ENCODE data around the gene TENM4.

TENM4 gene

GRCh38 chr11:78973876-78974275 is 467.0 kb downstream of the TENM4 start:
- TF ChIP-seq CREB1 (IDR thresholded peaks at IDR 0.05; ENCODE audit: low read depth) = no peak
- no peak for TF ChIP-seq EP300 (IDR thresholded peaks at IDR 0.05; ENCODE audit: borderline replicate concordance)

GRCh38 chr11:78972590-78972989 is 468.2 kb downstream of the TENM4 start:
- no peak for TF ChIP-seq CEBPB (IDR thresholded peaks at IDR 0.05)
- no peak for TF ChIP-seq FOXM1 (IDR thresholded peaks at IDR 0.05; ENCODE audit: borderline replicate concordance, low read depth)
- no peak for TF ChIP-seq NFIC (IDR thresholded peaks at IDR 0.05)
- no peak for TF ChIP-seq MAX (IDR thresholded peaks at IDR 0.05)
- no peak for TF ChIP-seq YY1 (IDR thresholded peaks at IDR 0.05; ENCODE audit: low read depth)
- TF ChIP-seq USF1 (IDR thresholded peaks at IDR 0.05) = no peak
- no peak for TF ChIP-seq CREB1 (IDR thresholded peaks at IDR 0.05; ENCODE audit: low read depth)
- no peak for TF ChIP-seq EP300 (IDR thresholded peaks at IDR 0.05; ENCODE audit: borderline replicate concordance)
- TF ChIP-seq TEAD4 (IDR thresholded peaks at IDR 0.05) = no peak
- TF ChIP-seq EGR1 (IDR thresholded peaks at IDR 0.05) = no peak
- no peak for TF ChIP-seq TAF1 (IDR thresholded peaks at IDR 0.05; ENCODE audit: low read depth)
- TF ChIP-seq RAD21 (IDR thresholded peaks at IDR 0.05; ENCODE audit: low read depth) = no peak
- no peak for TF ChIP-seq REST (IDR thresholded peaks at IDR 0.05; ENCODE audit: low read depth)
- TF ChIP-seq ZBTB7A (IDR thresholded peaks at IDR 0.05; ENCODE audit: low read depth) = no peak
- TF ChIP-seq TCF12 (IDR thresholded peaks at IDR 0.05; ENCODE audit: low read depth) = no peak

GRCh38 chr11:78972177-78972576 is 468.7 kb downstream of the TENM4 start:
- TF ChIP-seq CEBPB (IDR thresholded peaks at IDR 0.05) (no peak), EGR1 (IDR thresholded peaks at IDR 0.05) (no peak)

- TF ChIP-seq CREB1 (IDR thresholded peaks at IDR 0.05; ENCODE audit: low read depth) (no peak), TAF1 (IDR thresholded peaks at IDR 0.05; ENCODE audit: low read depth) (no peak), CEBPB (IDR thresholded peaks at IDR 0.05) (no peak), MAX (IDR thresholded peaks at IDR 0.05) (no peak), ZBTB7A (IDR thresholded peaks at IDR 0.05; ENCODE audit: low read depth) (no peak), NFIC (IDR thresholded peaks at IDR 0.05) (no peak), REST (IDR thresholded peaks at IDR 0.05; ENCODE audit: low read depth) (no peak), FOXM1 (IDR thresholded peaks at IDR 0.05; ENCODE audit: borderline replicate concordance, low read depth) (no peak), TEAD4 (IDR thresholded peaks at IDR 0.05) (no peak), RAD21 (IDR thresholded peaks at IDR 0.05; ENCODE audit: low read depth) (no peak)
These were observed 473.0 kb downstream of the TENM4 start for GRCh38 chr11:78967811-78968210.

- TF ChIP-seq USF1 (IDR thresholded peaks at IDR 0.05) = no peak
- no peak for TF ChIP-seq CREB1 (IDR thresholded peaks at IDR 0.05; ENCODE audit: low read depth)
- TF ChIP-seq YY1 (IDR thresholded peaks at IDR 0.05; ENCODE audit: low read depth) = no peak
- TF ChIP-seq EP300 (IDR thresholded peaks at IDR 0.05; ENCODE audit: borderline replicate concordance) = no peak
- no peak for TF ChIP-seq REST (IDR thresholded peaks at IDR 0.05; ENCODE audit: low read depth)
- TF ChIP-seq TCF12 (IDR thresholded peaks at IDR 0.05; ENCODE audit: low read depth) = no peak
These were observed 475.4 kb downstream of the TENM4 start for GRCh38 chr11:78965432-78965831.

All from Ishikawa (cell line).